ENCODE results near the gene ABAT.

The ABAT gene

GRCh38 chr16:8673611-8674412, 605 bp upstream of the ABAT start:
- no peaks in the 10 kb centered on the region for H3K79me2 ChIP-seq (ENCODE audit: low read length)
- H3K9ac ChIP-seq (ENCODE audit: low read length) = peak overlapping the region; percentile 25; the same call in 1 of the 2 replicates
- no peak overlapping the region for H3K27ac ChIP-seq (ENCODE audit: low read length)
- no peak for TF ChIP-seq CTCF (IDR thresholded peaks at IDR 0.05; ENCODE audit: low read length)
- no peak for TF ChIP-seq EZH2 (optimal IDR thresholded peaks at IDR 0.05; ENCODE audit: low read depth, low read length)
- TF ChIP-seq EZH2phosphoT487 (IDR thresholded peaks at IDR 0.05; ENCODE audit: low read length) = no peak
- H3F3A ChIP-seq (ENCODE audit: insufficient read depth, low read length) = no peaks in the 10 kb centered on the region
- H2AFZ ChIP-seq (ENCODE audit: low read length) = peak overlapping the region; percentile 94
- no peak for DNase-seq
- no peaks in the 10 kb centered on the region for H4K20me1 ChIP-seq (ENCODE audit: insufficient read depth, low read length)
- H3K36me3 ChIP-seq (replicated peaks; ENCODE audit: insufficient read depth, low read length) = no peaks in the 10 kb centered on the region
- no peaks in the 10 kb centered on the region for H3K9me3 ChIP-seq (replicated peaks; ENCODE audit: insufficient read depth, low read length)
- peak overlapping the region; percentile 77 for H3K4me3 ChIP-seq (ENCODE audit: low read length)
- no peaks in the 10 kb centered on the region for H3K9me2 ChIP-seq (replicated peaks; ENCODE audit: insufficient read depth, low read length)
- H3K4me2 ChIP-seq (ENCODE audit: low read depth, low read length) = peak overlapping the region; percentile 83
- no peaks in the 10 kb centered on the region for H3K4me1 ChIP-seq (ENCODE audit: low read length)
- H3K27me3 ChIP-seq (replicated peaks; ENCODE audit: insufficient read depth, low read length) = no peaks in the 10 kb centered on the region

GRCh38 chr16:8675183-8676159, 1.1 kb downstream of the ABAT start:
- Histone ChIP-seq H3K27me3 (replicated peaks; ENCODE audit: insufficient read depth, low read length) (no peaks in the 10 kb centered on the region), H3K4me3 (ENCODE audit: low read length) (peak overlapping the region; percentile 73), H3K27ac (ENCODE audit: low read length) (no peak overlapping the region), H3K9ac (ENCODE audit: low read length) (no peak overlapping the region), H3K4me1 (ENCODE audit: low read length) (no peaks in the 10 kb centered on the region), H4K20me1 (ENCODE audit: insufficient read depth, low read length) (no peaks in the 10 kb centered on the region), H3K36me3 (replicated peaks; ENCODE audit: insufficient read depth, low read length) (no peaks in the 10 kb centered on the region), H2AFZ (ENCODE audit: low read length) (no peak overlapping the region), H3K9me3 (replicated peaks; ENCODE audit: insufficient read depth, low read length) (no peaks in the 10 kb centered on the region), H3F3A (ENCODE audit: insufficient read depth, low read length) (no peaks in the 10 kb centered on the region), H3K79me2 (ENCODE audit: low read length) (no peaks in the 10 kb centered on the region), H3K4me2 (ENCODE audit: low read depth, low read length) (peak overlapping the region; percentile 87), H3K9me2 (replicated peaks; ENCODE audit: insufficient read depth, low read length) (no peaks in the 10 kb centered on the region)
- TF ChIP-seq EZH2 (optimal IDR thresholded peaks at IDR 0.05; ENCODE audit: low read depth, low read length) (no peak), EZH2phosphoT487 (IDR thresholded peaks at IDR 0.05; ENCODE audit: low read length) (no peak), CTCF (IDR thresholded peaks at IDR 0.05; ENCODE audit: low read length) (no peak)
- DNase-seq = no peak

- Histone ChIP-seq H3K36me3 (replicated peaks; ENCODE audit: insufficient read depth, low read length) (no peaks in the 10 kb centered on the region), H3K79me2 (ENCODE audit: low read length) (no peaks in the 10 kb centered on the region), H3F3A (ENCODE audit: insufficient read depth, low read length) (no peaks in the 10 kb centered on the region), H3K4me3 (ENCODE audit: low read length) (no peak overlapping the region), H3K27me3 (replicated peaks; ENCODE audit: insufficient read depth, low read length) (no peaks in the 10 kb centered on the region), H3K9ac (ENCODE audit: low read length) (no peak overlapping the region), H3K9me2 (replicated peaks; ENCODE audit: insufficient read depth, low read length) (no peaks in the 10 kb centered on the region), H4K20me1 (ENCODE audit: insufficient read depth, low read length) (no peaks in the 10 kb centered on the region), H3K27ac (ENCODE audit: low read length) (no peak overlapping the region), H3K4me2 (ENCODE audit: low read depth, low read length) (no peak overlapping the region), H3K4me1 (ENCODE audit: low read length) (no peaks in the 10 kb centered on the region), H2AFZ (ENCODE audit: low read length) (no peak overlapping the region), H3K9me3 (replicated peaks; ENCODE audit: insufficient read depth, low read length) (no peaks in the 10 kb centered on the region)
- no peak for TF ChIP-seq EZH2 (optimal IDR thresholded peaks at IDR 0.05; ENCODE audit: low read depth, low read length)
- no peak for TF ChIP-seq EZH2phosphoT487 (IDR thresholded peaks at IDR 0.05; ENCODE audit: low read length)
- TF ChIP-seq CTCF (IDR thresholded peaks at IDR 0.05; ENCODE audit: low read length) = no peak
- DNase-seq = no peak
These were observed 1.7 kb downstream of the ABAT start for GRCh38 chr16:8676160-8676547.
